EL (cell line): ENCODE measurements around the gene GOLT1A.

ENCODE experiments used
- DNase-seq: peaks from one replicate; pipeline ENCODE4 v3.0.0-alpha.2; 2016

The GOLT1A gene

DNA sequence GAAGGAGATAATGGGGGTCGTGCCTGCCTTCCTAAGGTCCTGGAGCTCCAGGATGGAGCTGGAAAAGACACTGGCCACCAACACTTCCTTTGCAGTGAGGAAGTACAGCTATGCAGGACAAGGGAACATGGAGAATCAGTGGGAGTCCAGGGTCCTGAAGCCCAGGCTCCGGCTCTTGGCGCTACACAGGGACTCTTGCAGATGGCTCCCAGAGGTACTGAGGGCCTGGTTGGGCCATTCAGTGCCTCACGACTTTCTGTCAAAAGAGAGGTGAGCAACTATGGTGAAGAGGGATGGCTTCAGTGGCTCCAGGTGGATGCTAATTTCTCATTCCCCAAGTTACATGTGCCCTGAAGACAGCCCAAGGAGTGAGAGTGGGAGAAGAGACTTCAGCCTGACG lies 60.1 kb downstream of the GOLT1A start:
- no peak for DNase-seq

DNA sequence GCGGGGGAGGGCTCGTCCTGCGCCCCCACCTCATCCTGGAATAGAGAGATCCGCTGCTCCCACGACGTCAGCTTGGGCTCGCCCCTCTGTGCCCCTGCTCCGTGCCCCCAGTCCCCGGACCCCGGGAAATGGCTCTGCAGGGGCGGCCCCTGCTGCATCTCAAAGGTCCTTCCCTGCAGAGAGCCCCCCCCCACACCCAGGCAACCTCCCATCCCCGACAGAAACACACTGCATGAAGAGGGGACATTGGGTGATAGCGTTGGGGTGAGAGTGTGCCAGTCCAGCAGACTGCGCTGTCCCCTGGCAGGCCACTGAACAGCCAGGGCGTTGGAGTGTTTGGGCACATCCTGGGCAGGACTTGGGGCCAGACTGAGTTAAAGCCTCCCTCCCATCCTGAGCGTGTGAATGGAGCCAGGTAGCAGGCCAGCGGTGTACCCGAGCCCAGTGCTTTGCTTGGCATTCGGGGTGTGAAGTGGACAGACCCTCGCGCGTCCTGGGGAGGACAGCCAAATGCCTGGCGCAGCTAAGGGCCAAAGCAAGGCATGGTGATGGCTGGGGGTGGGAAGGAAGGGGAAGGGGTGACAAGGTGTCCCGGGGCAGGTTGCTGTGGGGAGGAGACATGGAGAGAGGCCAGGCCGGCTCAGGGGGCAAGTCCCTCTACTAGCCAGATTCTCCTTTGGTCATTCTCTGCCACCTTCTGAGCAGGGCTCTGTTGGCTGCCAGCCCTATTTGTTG lies 61.3 kb downstream of the GOLT1A start:
- no peak for DNase-seq

DNA sequence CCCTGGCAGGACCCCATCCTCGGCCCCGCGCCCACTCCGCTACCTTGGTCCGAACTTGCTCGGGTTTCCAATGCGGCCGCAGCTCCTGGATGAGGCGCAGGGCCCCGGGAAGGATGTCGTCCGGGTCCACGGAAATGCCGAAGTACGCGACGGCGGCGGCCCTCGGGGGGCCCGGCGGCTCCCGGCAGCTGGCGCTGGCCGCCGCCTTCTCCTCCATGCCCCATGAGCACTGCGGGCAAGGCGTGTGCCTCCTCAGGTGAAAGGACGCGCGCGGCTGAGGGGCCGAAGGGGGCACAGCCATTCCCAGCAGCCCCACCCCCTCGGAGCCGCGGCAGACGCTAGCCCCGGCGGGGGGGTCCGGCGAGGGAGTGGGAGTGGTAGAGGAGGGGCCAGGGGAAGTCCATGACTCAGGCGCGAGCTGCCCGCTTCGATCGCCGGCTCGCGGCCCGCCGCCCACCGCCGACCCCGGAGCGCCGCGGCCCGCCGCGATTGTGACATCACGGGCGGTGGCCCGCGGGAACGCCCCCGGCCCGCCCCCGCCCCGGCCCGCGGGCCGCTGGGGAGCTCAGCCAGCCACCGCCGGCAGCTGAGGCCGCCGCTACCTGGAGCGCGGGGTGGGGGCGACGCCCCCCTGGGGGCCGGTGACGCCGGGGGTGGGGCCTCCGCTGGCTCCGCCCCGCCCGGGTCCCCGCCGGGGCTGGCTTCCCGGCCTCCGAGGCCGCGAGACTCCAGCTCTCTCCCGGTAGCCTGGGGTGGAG lies 62.1 kb downstream of the GOLT1A start, which contains the start of gene ETNK2:
Gene ETNK2 (minus strand): TSS at position 493 of the 758 bp plus-strand sequence. CDS start 192 bp downstream, at position 301.
- peak; percentile 59 for DNase-seq

DNA sequence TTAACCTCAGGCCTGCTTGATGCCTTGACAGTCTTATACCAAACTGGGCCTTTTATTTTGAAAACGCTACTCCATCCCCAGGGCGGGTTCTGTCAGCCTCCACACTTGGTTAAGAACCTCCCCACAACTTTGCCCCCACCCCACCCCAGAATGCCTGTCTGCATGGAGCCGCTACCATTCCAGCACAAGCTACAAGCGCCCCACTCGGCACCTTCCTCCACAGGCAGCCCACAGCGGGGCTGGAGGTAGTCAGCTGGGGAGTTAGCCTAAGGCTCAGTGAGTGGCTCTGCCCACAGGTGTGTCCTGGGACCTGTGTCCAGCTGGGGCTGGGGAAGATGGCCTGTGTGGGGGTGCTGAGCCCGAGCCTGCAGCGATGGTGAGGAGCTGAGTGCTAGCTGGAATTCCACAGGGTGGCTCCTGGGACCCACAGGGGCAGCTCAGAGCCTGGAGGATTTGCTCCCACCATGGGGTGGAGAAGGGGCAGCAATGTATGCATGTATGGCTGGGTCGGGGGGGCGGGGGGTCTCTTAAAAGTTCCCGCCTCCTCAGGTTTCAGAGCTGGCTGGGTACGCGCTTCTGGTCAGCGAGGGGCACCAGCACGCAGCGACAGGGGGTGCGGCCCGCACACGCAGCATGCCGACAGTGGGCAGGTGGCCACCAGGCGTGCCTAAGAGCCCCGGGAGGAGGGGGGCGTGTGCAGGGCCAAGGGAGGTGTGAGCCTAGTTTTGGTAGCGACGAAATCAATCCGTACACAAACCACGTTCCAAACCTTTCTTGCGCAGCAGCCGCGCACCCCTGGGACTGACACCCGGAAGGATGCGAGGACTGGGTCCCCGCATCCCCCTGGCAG lies 62.9 kb downstream of the GOLT1A start:
- no peak for DNase-seq

DNA sequence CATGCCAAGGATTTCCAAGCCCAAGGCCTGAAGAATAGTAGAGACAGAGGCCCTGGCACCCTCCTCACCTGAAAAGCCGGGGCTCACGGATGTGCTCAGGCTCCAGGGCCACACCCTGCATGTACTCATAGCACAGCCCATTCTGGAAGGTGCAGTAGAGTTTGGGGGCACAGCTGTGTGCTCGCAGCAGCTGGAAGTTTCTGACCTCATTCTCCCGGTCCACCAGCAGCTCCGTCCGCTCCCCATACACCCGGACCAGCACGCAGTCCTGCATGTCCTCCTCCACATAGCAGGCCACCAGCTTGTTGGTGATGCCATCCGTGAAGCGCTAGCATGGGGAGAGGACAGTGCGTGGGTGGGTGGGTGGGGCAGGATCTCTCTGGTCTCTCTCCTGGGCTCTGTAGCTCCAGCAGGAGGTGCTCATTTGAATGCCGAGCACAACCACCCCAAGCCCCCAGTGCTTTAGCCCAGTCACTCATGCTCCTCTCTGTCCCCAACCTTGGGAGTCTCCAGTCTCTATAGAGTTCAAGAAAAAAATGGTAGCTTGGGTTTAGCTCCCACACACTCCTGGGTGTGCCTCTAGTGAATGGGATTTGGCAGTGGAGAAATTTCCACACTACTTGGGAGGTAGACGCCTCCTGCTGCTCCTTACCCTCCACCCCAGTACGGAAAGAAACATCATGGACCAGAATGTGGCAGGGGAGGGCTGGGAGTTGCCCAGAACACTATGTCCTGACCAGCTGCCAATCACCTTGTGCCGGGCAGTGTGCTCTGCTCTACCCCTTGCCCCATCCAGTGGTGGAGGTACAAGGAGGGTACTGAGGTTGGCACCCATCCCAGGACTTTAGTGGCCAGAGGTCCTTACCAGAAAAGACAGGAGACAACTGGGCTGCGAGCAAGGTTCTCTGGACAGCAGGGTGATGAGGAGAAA lies 63.9 kb downstream of the GOLT1A start:
- DNase-seq, result no peak

DNA sequence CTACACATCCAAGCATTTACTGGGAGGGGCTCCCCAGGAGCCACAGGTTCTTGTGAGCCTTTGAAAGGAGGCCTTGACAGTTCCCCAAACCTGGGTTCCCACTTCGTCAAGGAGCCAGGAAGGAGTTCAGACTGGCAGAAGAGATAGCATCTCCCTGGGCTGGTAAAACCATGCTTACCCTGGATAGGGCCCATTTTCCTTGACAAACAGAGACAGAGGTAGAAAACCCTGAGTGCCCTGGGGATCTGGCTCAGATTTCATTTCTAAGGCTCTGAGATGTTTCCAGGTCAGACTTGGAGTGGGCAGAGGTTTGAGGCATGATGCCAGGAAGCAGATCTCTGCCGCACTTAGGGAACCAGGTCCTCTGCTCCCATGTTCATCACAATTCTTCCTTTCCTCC lies 64.7 kb downstream of the GOLT1A start:
- no peak for DNase-seq
